NOMO-1 (cell line): ENCODE data around the gene CDYL2.
"Not testable (repeated sequence)": the region's sequence is repeated elsewhere in the genome, so short reads cannot be mapped to it uniquely, and the experiment has no call there.

Experiments
- DNase-seq, 2 experiments: peaks; one replicate each; lab custom pipeline; 2025; ENCODE audit not compliant: unreplicated experiment in 2 of 2; lab: John Stamatoyannopoulos, UW

Gene CDYL2

DNA sequence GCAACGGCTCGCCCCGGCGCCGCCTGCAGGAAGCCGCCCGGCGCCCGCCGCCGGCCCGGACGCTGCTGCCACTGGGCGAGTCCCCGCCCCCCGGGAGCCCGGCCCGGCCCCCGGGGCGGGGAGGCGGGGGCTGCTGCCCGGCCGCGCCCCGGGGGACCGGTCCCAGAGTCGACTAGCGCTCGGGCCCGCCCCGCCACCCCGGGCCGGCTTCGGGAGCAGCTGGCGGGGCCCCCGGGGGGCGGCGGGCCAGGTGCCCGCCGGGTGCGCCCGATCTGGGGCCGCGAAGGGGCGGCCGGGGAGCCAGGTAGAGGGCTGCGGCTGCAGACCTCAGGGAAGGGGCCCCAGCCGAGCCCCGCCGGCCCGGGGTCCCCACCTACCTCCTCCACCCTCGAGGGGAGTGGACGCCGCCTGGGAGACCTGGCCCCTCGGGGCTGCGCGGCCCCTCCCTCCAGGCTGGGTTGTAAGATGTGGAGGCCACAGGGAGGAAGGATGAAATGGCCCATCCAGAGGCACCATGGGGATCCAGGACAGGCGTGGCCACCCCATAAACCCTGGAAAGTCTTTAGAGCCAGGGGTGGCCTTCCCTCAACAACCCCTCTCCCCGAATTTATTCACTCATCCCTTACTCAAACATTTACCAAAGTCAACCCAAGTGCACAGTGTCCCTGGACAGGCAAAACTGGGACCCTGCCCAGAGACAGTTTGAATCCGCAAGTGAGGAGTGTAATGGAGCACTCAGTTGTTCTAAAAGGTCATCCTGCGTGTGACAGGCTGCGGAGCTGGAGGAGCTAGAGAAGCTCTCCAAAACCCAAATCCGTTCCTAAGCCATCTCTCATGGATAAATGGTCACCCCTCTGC is at the start of gene CDYL2:
CDYL2 (minus strand) TSS at position 73 of the 858 bp plus-strand sequence. CDS start 425 bp downstream, outside the sequence.
- DNase-seq, result peak in 1 of 2 experiments; percentile 14

- no peak for DNase-seq
Measured at GRCh38 chr16:80852261-80852872, 48.0 kb upstream of the CDYL2 start.

GRCh38 chr16:80851831-80852230 is 47.4 kb upstream of the CDYL2 start:
- DNase-seq, result no peak

DNA sequence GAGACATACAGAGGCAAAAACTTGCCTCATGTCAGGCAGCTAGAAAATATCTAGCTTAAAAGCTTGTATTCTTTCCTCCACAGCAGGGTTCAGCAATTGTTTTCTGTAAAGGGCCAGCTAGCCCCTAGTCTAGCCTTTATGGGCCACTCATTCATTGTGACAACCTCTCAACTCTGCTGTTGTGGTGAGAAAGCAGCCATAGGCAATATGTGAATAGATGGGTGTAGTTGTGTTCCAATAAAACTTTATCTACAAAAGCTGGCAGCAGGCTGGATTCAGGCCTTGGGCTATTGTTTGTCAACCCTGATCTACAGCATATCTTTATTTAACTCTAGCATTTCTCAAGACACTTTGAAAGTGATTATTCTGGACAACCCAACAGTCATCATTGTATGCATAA is 46.4 kb upstream of the CDYL2 start:
- no peak for DNase-seq

DNA sequence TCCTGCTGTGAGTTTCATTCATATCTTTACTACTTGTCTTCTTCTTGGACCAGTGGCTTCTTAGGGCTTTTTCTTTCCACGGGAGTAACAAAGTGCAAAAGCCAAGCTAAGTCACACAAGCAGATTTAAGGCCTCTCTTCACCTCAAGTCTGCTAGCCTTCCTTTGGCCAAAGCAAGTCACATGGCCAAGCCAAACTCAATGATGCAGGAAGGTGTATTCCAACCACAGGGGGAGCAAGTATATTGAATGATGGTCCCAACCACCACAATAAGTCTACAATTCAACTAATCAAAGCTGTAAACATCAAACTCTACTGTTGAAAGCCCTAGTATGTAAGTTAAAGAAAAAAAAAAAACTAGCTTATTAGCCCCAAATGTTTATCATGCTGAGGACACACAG is 44.5 kb upstream of the CDYL2 start:
- DNase-seq, result no peak

DNA sequence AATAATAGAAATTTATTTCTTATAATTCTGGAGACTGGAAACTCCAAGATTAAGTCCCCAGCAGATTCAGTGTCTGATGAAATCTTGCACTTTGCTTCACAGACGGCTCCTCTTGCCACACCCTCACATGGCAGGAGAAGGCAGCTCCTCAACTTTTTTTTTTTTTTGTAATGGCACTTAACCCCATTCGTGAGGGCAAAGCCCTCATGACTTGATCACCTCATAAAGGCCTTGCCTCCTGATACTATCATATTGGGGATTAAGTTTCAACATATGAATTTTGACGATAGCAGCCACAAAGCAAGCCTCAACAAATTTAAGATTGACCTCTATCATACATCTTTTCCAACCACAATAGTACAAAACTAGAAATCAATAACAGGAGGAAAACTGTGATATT is 42.3 kb upstream of the CDYL2 start:
- no peak for DNase-seq

- DNase-seq, result no peak
Measured at GRCh38 chr16:80846275-80846674, 41.9 kb upstream of the CDYL2 start.

DNA sequence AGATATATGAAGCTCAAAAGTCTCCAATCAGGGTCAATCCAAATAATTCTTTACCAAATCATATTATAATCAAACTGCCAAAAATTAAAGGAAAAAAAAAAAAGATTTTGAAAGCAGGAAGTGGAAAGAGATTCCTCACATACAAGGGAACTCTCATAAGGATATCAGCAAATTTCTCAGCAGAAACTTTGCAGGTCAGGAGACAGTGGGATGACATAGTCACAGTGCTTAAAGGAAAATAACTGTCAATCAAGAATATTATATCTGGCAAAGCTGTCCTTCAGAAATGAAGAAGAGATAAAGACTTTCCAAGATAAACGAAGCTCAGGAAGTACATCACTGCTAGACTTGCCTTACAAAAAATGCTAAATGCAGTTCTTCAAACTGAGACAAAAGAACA is 40.0 kb upstream of the CDYL2 start:
- no peak for DNase-seq

DNA sequence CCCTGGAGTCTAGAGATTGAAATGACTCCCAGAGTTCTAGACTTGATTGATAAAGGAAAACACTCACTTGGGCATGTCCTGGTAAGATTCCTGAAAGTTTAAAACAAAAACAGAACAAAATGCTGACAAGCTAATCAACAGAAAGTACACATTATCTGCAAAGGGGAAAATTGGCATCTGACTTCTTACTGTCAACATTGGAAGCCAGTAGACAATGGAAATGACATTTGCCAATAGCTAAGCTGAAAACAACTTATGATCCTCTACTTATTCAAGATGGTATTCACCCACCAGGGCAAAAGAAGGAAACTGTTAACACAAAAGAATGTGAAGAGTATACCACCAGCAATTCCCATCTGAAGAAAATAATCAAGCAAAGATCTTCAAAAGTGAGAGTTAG is 36.8 kb upstream of the CDYL2 start:
- no peak for DNase-seq

DNA sequence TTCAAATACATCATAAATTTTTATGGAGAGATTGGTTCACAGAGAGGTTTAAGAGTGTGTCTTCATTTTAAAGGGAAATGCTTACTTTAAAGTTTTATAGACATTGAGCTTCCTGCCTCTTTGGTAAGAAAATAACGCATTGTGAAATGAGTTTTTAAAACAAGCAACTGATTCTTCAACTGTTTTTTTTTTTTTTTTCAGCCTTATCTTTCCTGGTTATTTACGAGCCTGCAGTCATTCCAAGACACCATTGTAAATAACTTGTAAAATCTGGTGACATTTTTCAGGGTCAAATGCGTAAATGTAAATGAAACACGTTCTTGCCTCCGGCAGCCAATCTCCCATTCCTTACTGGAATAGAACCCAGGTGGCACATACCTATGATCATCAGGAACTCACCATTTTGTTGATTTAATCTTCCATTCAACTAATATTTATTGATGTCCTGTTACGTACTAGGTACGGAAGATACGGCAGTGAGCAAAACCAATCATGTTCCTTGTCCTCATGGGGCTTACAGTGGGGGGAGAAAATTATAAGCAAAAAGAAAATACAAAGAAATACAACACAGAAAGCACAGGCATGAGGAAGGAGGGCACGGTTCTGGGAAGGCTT is 33.2 kb upstream of the CDYL2 start:
- no peak for DNase-seq

DNA sequence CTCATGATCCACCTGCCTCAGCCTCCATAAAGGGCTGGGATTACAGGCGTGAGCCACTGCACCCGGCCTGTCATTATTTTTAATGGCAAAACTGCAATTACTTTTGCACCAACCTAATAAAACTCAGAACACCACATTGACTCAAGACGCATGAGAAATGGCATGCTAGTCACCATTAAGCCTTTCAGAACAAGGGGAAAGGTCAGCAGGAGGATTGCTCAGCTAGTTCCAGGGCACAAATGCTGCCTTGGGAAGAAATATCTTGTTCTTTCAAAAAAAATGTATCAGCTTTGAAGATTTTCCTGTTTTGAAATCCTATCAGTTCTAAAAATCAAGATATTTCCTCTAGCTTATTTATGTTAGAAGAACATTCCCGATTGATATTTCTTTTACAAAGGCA is 32.4 kb upstream of the CDYL2 start:
- DNase-seq, result no peak

- no peak for DNase-seq
Measured at GRCh38 chr16:80836202-80836601, 31.8 kb upstream of the CDYL2 start.

- no peak for DNase-seq
Measured at GRCh38 chr16:80831039-80831438, 26.6 kb upstream of the CDYL2 start.

DNA sequence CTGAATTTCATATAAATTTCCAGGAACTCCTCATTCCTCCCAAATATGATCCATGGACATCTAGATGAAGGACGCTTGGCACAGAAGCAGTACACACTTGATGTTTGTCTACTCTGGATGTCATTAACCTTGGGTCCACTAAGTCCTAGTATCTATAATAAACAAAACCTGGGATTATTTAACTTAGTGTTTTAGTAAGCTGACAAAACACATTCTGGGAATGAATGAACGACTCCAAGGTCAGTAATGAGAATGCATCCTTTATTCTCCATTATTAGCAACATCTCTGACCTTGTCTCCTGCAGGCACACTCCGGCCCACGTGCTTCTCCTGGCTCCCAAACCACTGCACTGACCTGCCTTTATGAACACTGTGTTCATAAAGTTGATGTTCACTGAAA is 24.1 kb upstream of the CDYL2 start:
- DNase-seq, result no peak

DNA sequence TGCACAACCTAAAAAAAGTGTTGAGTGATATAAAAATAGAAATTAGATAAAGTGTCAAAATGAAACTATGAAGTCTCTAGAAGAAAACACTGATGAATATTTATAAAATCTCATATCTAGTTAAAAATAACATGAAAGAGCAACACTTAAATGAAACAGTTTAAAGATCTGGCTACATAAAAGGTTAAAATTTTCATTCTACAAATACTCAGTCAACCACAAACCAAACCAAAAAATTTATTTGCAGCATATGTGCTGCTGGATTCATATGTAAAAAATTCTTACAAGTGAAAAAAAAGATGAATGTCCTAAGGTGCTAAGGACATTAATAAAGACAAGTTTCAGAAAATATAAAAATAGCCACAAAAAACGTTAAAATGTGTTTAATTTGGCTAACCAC is 22.6 kb upstream of the CDYL2 start:
- no peak for DNase-seq

DNA sequence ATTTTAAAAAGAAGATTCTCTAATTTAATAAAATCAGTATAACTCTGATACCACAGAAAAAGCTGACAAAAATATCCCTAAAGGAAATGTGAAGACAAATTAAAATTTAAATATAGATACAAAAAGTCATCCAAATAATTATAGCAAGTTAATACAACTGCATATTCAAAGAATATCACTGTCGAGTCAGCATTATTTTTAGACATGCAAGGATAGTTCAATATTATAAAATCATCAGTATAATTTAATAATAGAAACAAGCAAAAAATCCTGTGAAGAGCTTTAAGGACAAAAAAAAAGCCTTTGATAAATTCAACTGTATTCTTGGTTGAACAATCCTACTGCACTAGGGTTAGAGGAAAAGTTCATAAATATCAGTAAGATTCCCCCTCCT is 21.0 kb upstream of the CDYL2 start:
- DNase-seq, result no peak

DNA sequence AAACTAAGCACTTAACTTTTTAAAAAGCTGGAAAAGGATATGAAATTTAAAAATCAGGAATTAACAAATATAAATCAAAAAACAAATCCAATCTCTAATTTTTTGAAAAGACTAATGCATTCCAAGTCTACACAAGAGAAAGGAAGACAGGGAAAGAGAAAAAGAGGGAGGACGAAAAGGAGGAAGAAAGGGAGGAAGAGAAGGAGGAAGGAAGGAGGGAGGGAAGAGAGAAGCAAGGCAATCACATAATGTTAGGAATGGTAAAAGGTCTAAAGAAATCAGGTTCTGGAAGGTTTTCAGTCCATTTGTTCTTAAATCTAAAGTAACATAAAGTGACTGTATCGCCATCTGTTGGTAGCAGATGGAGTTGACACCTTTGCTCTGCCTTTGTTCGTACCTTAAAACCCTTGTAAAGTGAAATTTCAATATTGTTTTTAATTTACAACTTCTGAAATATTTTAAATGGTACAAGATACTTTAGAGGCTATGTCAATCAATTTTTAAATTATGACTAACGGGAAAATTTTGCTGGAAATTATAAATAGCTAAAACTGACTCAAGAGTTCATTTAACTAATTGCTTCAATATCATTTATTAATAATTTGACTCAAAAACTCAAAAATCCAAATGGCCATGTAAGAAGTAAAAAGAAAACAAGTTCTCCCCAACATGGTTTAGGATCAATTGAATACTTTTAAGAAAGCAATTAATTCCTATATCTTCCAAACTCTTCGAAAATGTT is 20.4 kb upstream of the CDYL2 start:
- DNase-seq, result peak in 1 of 2 experiments; percentile 35

DNA sequence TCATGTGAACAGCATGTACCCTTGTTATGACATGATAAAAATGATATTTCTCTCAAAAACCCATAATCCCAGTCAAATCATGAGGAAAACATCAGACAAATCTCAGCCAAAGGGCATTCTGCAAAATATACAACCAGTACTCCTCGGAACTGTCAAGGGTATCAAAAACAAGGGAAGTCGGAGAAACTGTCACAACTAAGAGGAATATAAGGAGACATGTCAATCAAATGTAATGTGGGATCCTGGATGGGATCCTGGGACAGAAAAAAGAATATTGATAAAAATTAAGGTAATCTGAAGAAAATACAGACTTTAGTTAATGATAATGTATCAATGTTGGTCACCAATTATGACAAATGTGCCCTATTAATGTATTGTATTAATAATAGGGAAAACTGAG is 15.6 kb upstream of the CDYL2 start:
- no peak for DNase-seq

DNA sequence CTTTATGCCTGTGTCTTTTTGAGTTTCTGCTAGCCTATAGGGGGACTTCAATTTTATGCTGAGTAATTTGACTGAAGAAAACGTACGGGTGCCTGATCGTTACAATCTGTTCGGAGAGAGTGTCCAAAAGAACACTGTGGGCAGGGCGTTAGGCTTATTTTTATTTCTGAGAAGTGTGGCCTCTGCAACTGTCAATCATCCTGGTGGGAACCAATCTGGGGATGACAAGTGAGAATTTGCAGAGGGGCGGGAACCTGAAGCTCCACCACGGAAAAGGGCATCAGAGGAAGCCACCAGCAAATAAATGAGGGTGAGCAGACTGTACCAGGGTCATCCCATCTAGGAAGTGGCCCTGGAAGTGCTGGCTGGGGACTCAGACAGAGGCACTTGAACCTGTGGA is 12.0 kb upstream of the CDYL2 start:
- DNase-seq, result no peak

DNA sequence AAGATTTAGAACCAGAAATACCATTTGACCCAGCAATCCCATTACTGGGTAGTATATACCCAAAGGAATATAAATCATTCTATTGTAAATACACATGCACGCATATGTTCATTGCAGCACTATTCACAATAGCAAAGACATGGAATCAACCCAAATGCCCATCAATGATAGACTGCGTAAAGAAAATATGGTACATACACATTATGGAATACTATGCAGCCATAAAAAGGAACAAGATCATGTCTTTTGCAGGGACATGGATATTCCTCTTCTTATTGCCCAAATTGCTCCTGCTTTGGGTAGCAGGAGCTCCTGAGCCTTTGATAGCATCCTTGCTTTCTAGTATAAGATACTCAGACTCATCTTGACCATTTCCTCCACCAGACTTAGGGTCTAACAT is 10.9 kb upstream of the CDYL2 start:
- DNase-seq, result not testable (repeated sequence)

DNA sequence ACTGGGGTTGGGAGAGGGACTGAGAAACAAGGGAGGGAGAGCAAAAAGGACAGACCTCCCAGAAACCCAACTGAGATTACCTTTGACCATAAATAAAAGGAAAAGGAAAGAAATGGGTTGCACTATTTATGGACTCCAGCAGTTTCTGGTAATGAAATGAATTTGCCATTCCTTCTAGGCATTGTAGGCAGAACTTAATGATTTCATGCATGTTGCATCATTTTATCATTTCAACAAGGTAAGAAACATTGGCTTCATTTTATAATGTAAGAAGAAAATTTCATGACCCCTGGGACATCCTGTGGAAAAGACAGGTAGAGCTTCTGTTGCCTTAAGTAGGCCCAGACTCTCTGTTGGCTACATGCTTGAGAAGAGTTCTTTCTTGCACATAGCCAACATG is 8.2 kb upstream of the CDYL2 start:
- DNase-seq, result no peak
